Measurements from ENCODE around the gene GABRG3.

Gene GABRG3

GRCh38 chr15:27583651-27584050, 612.7 kb downstream of the GABRG3 start:
- H3K4me2 ChIP-seq (ENCODE audit: low read depth, low read length, poor library complexity, severe bottlenecking), result no peak overlapping the region
- H3K9ac ChIP-seq (ENCODE audit: low read length), result no peak overlapping the region

GRCh38 chr15:27585041-27585640, 614.2 kb downstream of the GABRG3 start:
- Histone ChIP-seq H3K4me3 (ENCODE audit: insufficient read depth, low read length, poor library complexity, severe bottlenecking) (no peak overlapping the region), H2AFZ (ENCODE audit: low read depth, low read length, severe bottlenecking) (no peak overlapping the region), H3K9me2 (replicated peaks; ENCODE audit: insufficient read depth, low read length) (no peaks in the 10 kb centered on the region), H3K27ac (ENCODE audit: low read depth, low read length) (no peak overlapping the region), H3K79me2 (ENCODE audit: insufficient read depth, low read length) (no peaks in the 10 kb centered on the region), H3K36me3 (ENCODE audit: low read length) (no peaks in the 10 kb centered on the region), H3K9me3 (ENCODE audit: insufficient read depth, low read length) (no peaks in the 10 kb centered on the region), H3K9ac (ENCODE audit: low read length) (no peak overlapping the region), H4K20me1 (ENCODE audit: low read depth, low read length) (no peaks in the 10 kb centered on the region), H3K27me3 (ENCODE audit: low read length) (no peaks in the 10 kb centered on the region), H3F3A (ENCODE audit: insufficient read depth) (no peaks in the 10 kb centered on the region), H3K4me2 (ENCODE audit: low read depth, low read length, poor library complexity, severe bottlenecking) (no peak overlapping the region)
- TF ChIP-seq CTCF (IDR thresholded peaks at IDR 0.05; ENCODE audit: insufficient read depth, low read length, poor library complexity, severe bottlenecking), result no peak
- TF ChIP-seq EZH2phosphoT487 (conservative IDR thresholded peaks at IDR 0.05; ENCODE audit: low read length), result no peak

More at GRCh38 chr15:27583651-27584050, 612.7 kb downstream of the GABRG3 start:
- Histone ChIP-seq H3K27ac (ENCODE audit: low read depth, low read length) (no peak overlapping the region), H3F3A (ENCODE audit: insufficient read depth) (no peaks in the 10 kb centered on the region), H3K36me3 (ENCODE audit: low read length) (no peaks in the 10 kb centered on the region), H3K9me2 (replicated peaks; ENCODE audit: insufficient read depth, low read length) (no peaks in the 10 kb centered on the region), H3K9me3 (ENCODE audit: insufficient read depth, low read length) (no peaks in the 10 kb centered on the region), H3K79me2 (ENCODE audit: insufficient read depth, low read length) (no peaks in the 10 kb centered on the region), H4K20me1 (ENCODE audit: low read depth, low read length) (no peaks in the 10 kb centered on the region), H3K27me3 (ENCODE audit: low read length) (no peaks in the 10 kb centered on the region), H2AFZ (ENCODE audit: low read depth, low read length, severe bottlenecking) (no peak overlapping the region), H3K4me3 (ENCODE audit: insufficient read depth, low read length, poor library complexity, severe bottlenecking) (no peak overlapping the region)
- TF ChIP-seq EZH2phosphoT487 (conservative IDR thresholded peaks at IDR 0.05; ENCODE audit: low read length) (no peak), CTCF (IDR thresholded peaks at IDR 0.05; ENCODE audit: insufficient read depth, low read length, poor library complexity, severe bottlenecking) (no peak)

GRCh38 chr15:27587810-27588209, 616.8 kb downstream of the GABRG3 start:
- Histone ChIP-seq H4K20me1 (ENCODE audit: low read depth, low read length) (no peaks in the 10 kb centered on the region), H3K4me3 (ENCODE audit: insufficient read depth, low read length, poor library complexity, severe bottlenecking) (no peak overlapping the region), H2AFZ (ENCODE audit: low read depth, low read length, severe bottlenecking) (no peak overlapping the region), H3K9me3 (ENCODE audit: insufficient read depth, low read length) (no peaks in the 10 kb centered on the region), H3K36me3 (ENCODE audit: low read length) (no peaks in the 10 kb centered on the region), H3K27me3 (ENCODE audit: low read length) (no peaks in the 10 kb centered on the region), H3K4me2 (ENCODE audit: low read depth, low read length, poor library complexity, severe bottlenecking) (no peak overlapping the region), H3K27ac (ENCODE audit: low read depth, low read length) (no peak overlapping the region), H3K9ac (ENCODE audit: low read length) (no peak overlapping the region), H3K9me2 (replicated peaks; ENCODE audit: insufficient read depth, low read length) (no peaks in the 10 kb centered on the region), H3K79me2 (ENCODE audit: insufficient read depth, low read length) (no peaks in the 10 kb centered on the region), H3F3A (ENCODE audit: insufficient read depth) (no peaks in the 10 kb centered on the region)
- TF ChIP-seq EZH2phosphoT487 (conservative IDR thresholded peaks at IDR 0.05; ENCODE audit: low read length) (no peak), CTCF (IDR thresholded peaks at IDR 0.05; ENCODE audit: insufficient read depth, low read length, poor library complexity, severe bottlenecking) (no peak)
